Bladder microvascular endothelial cell (primary cell): ENCODE measurements around the gene NOG. TPM values are rescaled to one million over a fixed set of nuclear protein-coding genes. Genes with fewer than 3 reads are reported as not detected.

Experiments used
- total RNA-seq: library from RNA; depleted of rRNA; stranded (reverse); fragments of >200 nt; gene quantifications from 2 replicates; pipeline ENCODE4 v1.2.3, GENCODE V29; 2014

The NOG gene
- 1.6 TPM in 2 replicates for total RNA-seq

DNA sequence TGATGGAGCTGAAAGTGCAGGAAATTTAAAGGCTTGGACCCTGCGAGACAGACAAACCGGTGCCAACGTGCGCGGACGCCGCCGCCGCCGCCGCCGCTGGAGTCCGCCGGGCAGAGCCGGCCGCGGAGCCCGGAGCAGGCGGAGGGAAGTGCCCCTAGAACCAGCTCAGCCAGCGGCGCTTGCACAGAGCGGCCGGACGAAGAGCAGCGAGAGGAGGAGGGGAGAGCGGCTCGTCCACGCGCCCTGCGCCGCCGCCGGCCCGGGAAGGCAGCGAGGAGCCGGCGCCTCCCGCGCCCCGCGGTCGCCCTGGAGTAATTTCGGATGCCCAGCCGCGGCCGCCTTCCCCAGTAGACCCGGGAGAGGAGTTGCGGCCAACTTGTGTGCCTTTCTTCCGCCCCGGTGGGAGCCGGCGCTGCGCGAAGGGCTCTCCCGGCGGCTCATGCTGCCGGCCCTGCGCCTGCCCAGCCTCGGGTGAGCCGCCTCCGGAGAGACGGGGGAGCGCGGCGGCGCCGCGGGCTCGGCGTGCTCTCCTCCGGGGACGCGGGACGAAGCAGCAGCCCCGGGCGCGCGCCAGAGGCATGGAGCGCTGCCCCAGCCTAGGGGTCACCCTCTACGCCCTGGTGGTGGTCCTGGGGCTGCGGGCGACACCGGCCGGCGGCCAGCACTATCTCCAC is at the start of gene NOG:
Gene NOG (plus strand): TSS at position 54 of the 674 bp plus-strand sequence. CDS start 525 bp downstream, at position 579.

Other genes starting within 250 kb of the NOG start
- gene C17orf67, start 240.2 kb downstream of the NOG start, total RNA-seq, result 1.8 and 3.3 TPM in 2 replicates
- 9.4 and 17.7 TPM in 2 replicates for gene DGKE, start 240.5 kb downstream of the NOG start, total RNA-seq